Transverse colon (tissue), 3 donors: ENCODE data around the gene ADORA3.

Experiments
- EP300 ChIP-seq: sonication (generic); formaldehyde crosslinking; IDR thresholded peaks from one replicate; pipeline ENCODE4 v1.6.1; 2017; ENCODE audit warnings: antibody characterized with exemption, low read depth
- TF ChIP-seq, protein P1 (sequence below), 5 experiments: fragments of 200-600 bp in 3 of 5; fragments of 450-650 bp in 2 of 5; sonication (generic) in 3 of 5; IDR thresholded peaks; 1 replicate in 2 of 5; 2 replicates in 3 of 5; pipeline ENCODE4 v1.5.1; 2016 to 2017; ENCODE audit warnings: antibody characterized with exemption in 5 of 5, inconsistent platforms in 3 of 5, mild to moderate bottlenecking in 2 of 5, moderate library complexity in 1 of 5

DNA sequence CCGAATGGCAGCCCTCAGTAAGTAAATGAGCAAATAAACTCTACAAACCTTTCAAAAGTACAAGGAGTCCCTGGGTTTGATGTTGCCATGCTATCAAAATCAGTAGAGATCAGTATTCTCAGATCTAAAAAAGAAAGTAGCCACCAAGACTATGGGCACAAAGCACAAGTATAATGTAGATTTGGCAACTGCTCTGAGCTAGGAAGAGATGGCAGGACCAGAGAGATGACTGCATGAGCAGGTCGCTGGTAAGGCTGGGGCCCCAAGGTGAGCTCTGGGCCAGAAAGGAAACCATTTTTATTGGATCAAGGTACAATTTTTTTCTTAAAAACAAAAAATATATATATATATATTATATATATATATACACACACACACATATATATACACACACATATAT is 3.1 kb upstream of the ADORA3 start:
- TF ChIP-seq, protein P1, sequence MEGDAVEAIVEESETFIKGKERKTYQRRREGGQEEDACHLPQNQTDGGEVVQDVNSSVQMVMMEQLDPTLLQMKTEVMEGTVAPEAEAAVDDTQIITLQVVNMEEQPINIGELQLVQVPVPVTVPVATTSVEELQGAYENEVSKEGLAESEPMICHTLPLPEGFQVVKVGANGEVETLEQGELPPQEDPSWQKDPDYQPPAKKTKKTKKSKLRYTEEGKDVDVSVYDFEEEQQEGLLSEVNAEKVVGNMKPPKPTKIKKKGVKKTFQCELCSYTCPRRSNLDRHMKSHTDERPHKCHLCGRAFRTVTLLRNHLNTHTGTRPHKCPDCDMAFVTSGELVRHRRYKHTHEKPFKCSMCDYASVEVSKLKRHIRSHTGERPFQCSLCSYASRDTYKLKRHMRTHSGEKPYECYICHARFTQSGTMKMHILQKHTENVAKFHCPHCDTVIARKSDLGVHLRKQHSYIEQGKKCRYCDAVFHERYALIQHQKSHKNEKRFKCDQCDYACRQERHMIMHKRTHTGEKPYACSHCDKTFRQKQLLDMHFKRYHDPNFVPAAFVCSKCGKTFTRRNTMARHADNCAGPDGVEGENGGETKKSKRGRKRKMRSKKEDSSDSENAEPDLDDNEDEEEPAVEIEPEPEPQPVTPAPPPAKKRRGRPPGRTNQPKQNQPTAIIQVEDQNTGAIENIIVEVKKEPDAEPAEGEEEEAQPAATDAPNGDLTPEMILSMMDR (IDR thresholded peaks at IDR 0.05): no peak
- no peak for TF ChIP-seq EP300
